K562 (cell line): ENCODE data around the gene ZCCHC24. TPM values are rescaled to one million over a fixed set of nuclear protein-coding genes. Genes with fewer than 3 reads are reported as not detected.

Experiments
- ATAC-seq: fragments of 200-7000 bp; cut with Tn5 transposase; 3 replicates; pipeline ENCODE4 v1.9.1; 2020; ENCODE audit warnings: moderate library complexity
- BruUV-seq: library from RNA; stranded (reverse); fragments of 400-500 nt; replicated peaks from 2 replicates; lab custom pipeline; 2021; lab: Mats Ljungman, UMichigan
- CTCF ChIA-PET: fragments of 300-600 bp; formaldehyde crosslinking; extraction: SDS; loops from one replicate; lab custom pipeline; 2021; ENCODE audit warnings: low intra/inter-chr PET ratio; lab: Yijun Ruan, JAX
- POLR2A ChIA-PET: fragments of 300-600, 350-650 bp; sonication (Branson Sonifier 250); formaldehyde crosslinking; extraction: SDS; loops from one replicate; lab custom pipeline; 2021; ENCODE audit warnings: antibody characterized with exemption, inconsistent platforms; lab: Yijun Ruan, JAX
- DNase-seq, 4 experiments: peaks; one replicate each; pipeline versions ENCODE4 v3.0.0 to v3.0.0-alpha.2; 2011 to 2018; ENCODE audit warnings: low spot score in 3 of 4, mixed read lengths in 3 of 4; ENCODE audit errors: extremely low read depth in 1 of 4
- FAIRE-seq: peaks from 2 replicates; lab custom pipeline; 2011; peaks lifted over from hg19 to GRCh38; lab: Jason Lieb, UNC
- H2AFZ ChIP-seq: 2 replicates; pipeline ENCODE4 v1.6.0; 2011; ENCODE audit warnings: low read depth, low read length, control low read depth, inconsistent platforms
- H3K27ac ChIP-seq: fragments of 200-600 bp; 3 replicates; pipeline ENCODE4 v1.8.0; 2011; ENCODE audit warnings: low read depth, mild to moderate bottlenecking, control low read depth, inconsistent platforms, low read length, moderate library complexity, mixed read lengths; ENCODE audit errors: extremely low read depth
- H3K27me3 ChIP-seq, 2 experiments: fragments of 300-600 bp in 1 of 2; 2 replicates in 1 of 2; 3 replicates in 1 of 2; pipeline versions ENCODE4 v1.6.0 to v1.8.0; 2011; ENCODE audit warnings: inconsistent platforms in 2 of 2, low read length in 2 of 2, mild to moderate bottlenecking in 1 of 2, mixed read lengths in 1 of 2, moderate library complexity in 1 of 2; ENCODE audit not compliant: control insufficient read depth in 2 of 2, insufficient read depth in 2 of 2
- H3K36me3 ChIP-seq: fragments of 300-600 bp; 3 replicates; pipeline ENCODE4 v1.8.0; 2011; ENCODE audit warnings: mild to moderate bottlenecking, low read length, inconsistent platforms; ENCODE audit not compliant: control insufficient read depth, insufficient read depth
- H3K4me1 ChIP-seq, 2 experiments: fragments of 200-600 bp in 1 of 2; replicated peaks in 1 of 2; 2 replicates in 1 of 2; 3 replicates in 1 of 2; pipeline versions ENCODE4 v1.5.1 to v1.8.0; 2011; ENCODE audit warnings: inconsistent platforms in 2 of 2, low read length in 2 of 2, mild to moderate bottlenecking in 1 of 2, mixed read lengths in 1 of 2, moderate library complexity in 1 of 2; ENCODE audit not compliant: control insufficient read depth in 2 of 2, insufficient read depth in 2 of 2
- H3K4me2 ChIP-seq: 2 replicates; pipeline ENCODE4 v1.6.1; 2011; ENCODE audit warnings: low read length, control low read depth, inconsistent platforms, mixed read lengths; ENCODE audit not compliant: insufficient read depth
- H3K4me3 ChIP-seq: fragments of 200-600 bp; sonication (generic), shearing (Covaris generic); 2 replicates; pipeline ENCODE4 v1.5.1; 2016; ENCODE audit warnings: control low read depth, inconsistent platforms
- H3K79me2 ChIP-seq: fragments of 200-600 bp; 3 replicates; pipeline ENCODE4 v1.8.0; 2011; ENCODE audit warnings: low read length, inconsistent platforms; ENCODE audit not compliant: control insufficient read depth, insufficient read depth
- H3K9ac ChIP-seq, 2 experiments: 2 replicates each; pipeline versions ENCODE4 v1.6.0 to v1.6.1; 2011; ENCODE audit warnings: low read depth in 2 of 2, low read length in 2 of 2, control low read depth in 1 of 2, inconsistent platforms in 1 of 2, mild to moderate bottlenecking in 1 of 2, mixed read lengths in 1 of 2; ENCODE audit not compliant: insufficient read depth in 1 of 2
- H3K9me1 ChIP-seq: one replicate; pipeline ENCODE4 v1.6.0; 2011; ENCODE audit warnings: inconsistent platforms, mild to moderate bottlenecking, low read length, moderate library complexity; ENCODE audit not compliant: control insufficient read depth, insufficient read depth
- H3K9me3 ChIP-seq: replicated peaks from 2 replicates; pipeline ENCODE4 v1.5.1; 2011; ENCODE audit warnings: low read depth, low read length, inconsistent platforms; ENCODE audit not compliant: control insufficient read depth, insufficient read depth
- H4K20me1 ChIP-seq: replicated peaks from 2 replicates; pipeline ENCODE4 v1.6.1; 2011; ENCODE audit warnings: low read length, inconsistent platforms, mixed read lengths; ENCODE audit not compliant: control insufficient read depth, insufficient read depth
- ASH1L ChIP-seq: fragments of 450-650 bp; IDR thresholded peaks from 2 replicates; pipeline ENCODE4 v1.6.1; 2018; ENCODE audit warnings: borderline replicate concordance, mild to moderate bottlenecking, low read depth; ENCODE audit not compliant: partially characterized antibody
- C11orf30 ChIP-seq: fragments of 450-650 bp; IDR thresholded peaks from 2 replicates; pipeline ENCODE4 v1.6.1; 2016; ENCODE audit warnings: low read depth, mild to moderate bottlenecking
- CC2D1A ChIP-seq: fragments of 450-650 bp; IDR thresholded peaks from 2 replicates; pipeline ENCODE4 v1.6.1; 2017; ENCODE audit warnings: mild to moderate bottlenecking
- FOXK2 ChIP-seq, 2 experiments: fragments of 450-650 bp; IDR thresholded peaks in 1 of 2; conservative IDR thresholded peaks in 1 of 2; 2 replicates each; pipeline ENCODE4 v1.6.1; 2016; ENCODE audit warnings: low read depth in 2 of 2, mild to moderate bottlenecking in 1 of 2
- MAFF ChIP-seq: IDR thresholded peaks from 2 replicates; pipeline ENCODE4 v1.6.1; 2012; ENCODE audit warnings: low read length, improper control_type of control experiment
- MAFG ChIP-seq: fragments of 450-650 bp; conservative IDR thresholded peaks from 2 replicates; pipeline ENCODE4 v1.6.1; 2016; ENCODE audit warnings: missing genetic modification characterization, missing compliant biosample characterization
- NFYB ChIP-seq: IDR thresholded peaks from 2 replicates; pipeline ENCODE4 v1.6.1; 2011; ENCODE audit warnings: mild to moderate bottlenecking, moderate library complexity; ENCODE audit not compliant: insufficient read length; ENCODE audit errors: extremely low read depth
- RBM25 ChIP-seq: fragments of 200-400 bp; formaldehyde crosslinking; IDR thresholded peaks from 2 replicates; pipeline ENCODE4 v1.6.1; 2018; ENCODE audit warnings: low read length, low read depth, moderate library complexity; ENCODE audit not compliant: severe bottlenecking
- SP1 ChIP-seq: sonication (generic); formaldehyde crosslinking; IDR thresholded peaks from 2 replicates; pipeline ENCODE4 v1.8.1; 2022; ENCODE audit warnings: mild to moderate bottlenecking, missing genetic modification reagents
- SRF ChIP-seq, 2 experiments: fragments of 250-450, 450-650 bp in 1 of 2; sonication (Bioruptor Pico) in 1 of 2; sonication (generic) in 1 of 2; formaldehyde crosslinking; IDR thresholded peaks; 2 replicates each; pipeline versions ENCODE4 v1.5.0 to v1.5.1; 2020 to 2022; ENCODE audit warnings: mild to moderate bottlenecking in 1 of 2, missing genetic modification reagents in 1 of 2
- TBP ChIP-seq: optimal IDR thresholded peaks from 2 replicates; pipeline ENCODE3; 2011; ENCODE audit warnings: low read depth, low read length, improper control_type of control experiment
- ZNF316 ChIP-seq: fragments of 450-650 bp; IDR thresholded peaks from 2 replicates; pipeline ENCODE4 v1.6.1; 2016
- WGBS: fragments of 100-300 bp; shearing (Covaris generic); methylation state at CpG from one replicate; pipeline ENCODE4 v1.1.6; 2016; ENCODE audit warnings: low coverage, mixed read lengths; ENCODE audit not compliant: insufficient coverage; ENCODE audit errors: missing lambda C conversion rate; 5-methylcytosine and 5-hydroxymethylcytosine counted together
- in situ Hi-C: fragments of 300-500 bp; cut with MboI; formaldehyde crosslinking; loops from 4 replicates; pipeline ENCODE4 v1.15.0; 2018; ENCODE audit warnings: inconsistent platforms, mixed read lengths
- intact Hi-C: fragments of 100-400 bp; cut with micrococcal nuclease; formaldehyde crosslinking; loops from 2 replicates; pipeline ENCODE4 v1.14.2; 2022
- polyA plus RNA-seq, 8 experiments: library from polyadenylated mRNA; depleted of rRNA in 4 of 8; stranded (reverse) in 5 of 8; unstranded in 3 of 8; fragments of >200 nt; fragmentation: Nextera tagmentation in 2 of 8; fragmentation: Illumina TruSeq in 1 of 8; extraction: Ambion mirVana in 2 of 8; extraction: Trizol in 1 of 8; gene quantifications; 2 replicates each; pipeline versions ENCODE4 v1.2.1 to v1.2.3, GENCODE V29; 2011 to 2014; ENCODE audit warnings: inconsistent platforms in 1 of 8, missing spikeins in 1 of 8
- total RNA-seq, 7 experiments: library from RNA; depleted of rRNA in 6 of 7; stranded (reverse); fragments of >200 nt in 6 of 7; fragmentation: Illumina TruSeq in 2 of 7; extraction: Trizol in 2 of 7; gene quantifications; 2 replicates each; pipeline versions ENCODE4 v1.2.1 to v1.2.3, GENCODE V29; 2011 to 2021; ENCODE audit warnings: low replicate concordance in 1 of 7
- TF ChIP-seq, protein P1 (sequence below): fragments of 450-650 bp; IDR thresholded peaks from 2 replicates; pipeline ENCODE4 v1.6.1; 2016; ENCODE audit warnings: mild to moderate bottlenecking
- TF ChIP-seq, protein P2 (sequence below), 2 experiments: fragments of 450-650 bp in 1 of 2; sonication (generic) in 1 of 2; formaldehyde crosslinking; conservative IDR thresholded peaks; 2 replicates each; pipeline versions ENCODE4 v1.4.0 to v1.8.1; 2020 to 2022; ENCODE audit warnings: mild to moderate bottlenecking in 1 of 2, missing genetic modification reagents in 1 of 2

Gene ZCCHC24
- total and polyA plus RNA-seq, 9 of the 15 experiments (the other 6 are each of a cell fraction or from before 2014, with no cell fraction given): 0.84 to 11.0 (median 4.6) TPM

DNA sequence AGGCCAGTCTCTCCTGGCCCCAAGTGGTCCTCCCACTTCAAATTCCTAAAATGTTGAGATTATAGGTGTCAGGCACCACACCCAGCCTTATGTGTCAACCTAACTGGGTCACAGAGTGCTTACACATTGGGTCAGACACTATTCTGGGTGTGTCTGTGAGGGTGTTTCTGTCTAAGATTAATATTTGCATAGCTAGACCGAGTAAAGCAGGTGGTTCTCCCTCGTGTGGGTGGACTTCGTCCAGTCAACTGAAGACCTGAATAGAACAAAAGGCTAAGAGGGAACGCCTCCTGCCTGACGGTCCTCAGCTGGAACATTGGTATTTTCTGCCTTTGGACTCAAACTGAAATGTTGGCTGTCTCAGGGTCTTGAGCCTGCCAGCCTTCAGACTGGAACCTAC is 86.6 kb downstream of the ZCCHC24 start (continued):
- no peak for TF ChIP-seq TBP

DNA sequence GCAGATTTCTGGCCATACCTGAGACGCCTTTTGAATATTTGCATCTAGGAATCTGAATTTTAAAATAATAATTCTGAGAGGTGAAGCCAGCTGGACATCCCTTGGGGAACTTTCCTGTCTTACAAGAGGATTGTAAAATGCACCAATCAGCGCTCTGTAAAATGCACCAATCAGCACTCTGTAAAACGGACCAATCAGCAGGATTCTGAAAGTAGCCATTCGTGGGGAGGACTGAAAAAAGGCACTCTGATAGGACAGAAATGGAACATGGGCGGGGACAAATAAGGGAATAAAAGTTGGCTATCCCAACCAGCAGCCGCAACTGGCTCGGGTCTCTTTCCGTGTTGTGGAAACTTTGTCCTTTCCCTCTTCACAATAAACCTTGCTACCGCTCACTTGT is 88.2 kb downstream of the ZCCHC24 start:
- ATAC-seq: no peak; the same call in 2 of the 3 replicates
- peak in 1 of 4 experiments; percentile 34 for DNase-seq
- intact Hi-C loops: no loop called here
- Histone ChIP-seq H3K9ac (no peak overlapping the region), H4K20me1 (no peaks in the 10 kb centered on the region; the same call in 1 of the 2 replicates), H3K9me1 (peaks cover under 1% of the 10 kb centered on the region), H3K4me1 (no peaks in the 10 kb centered on the region; a peak in 1 of 5 replicates), H3K4me2 (no peak overlapping the region), H3K4me3 (no peak overlapping the region), H3K9me3 (no peaks in the 10 kb centered on the region), H3K36me3 (peaks cover 38% of the 10 kb centered on the region), H3K27ac (no peak overlapping the region), H3K27me3 (no peaks in the 10 kb centered on the region), H2AFZ (no peak overlapping the region), H3K79me2 (peaks cover 2% of the 10 kb centered on the region; the same call in 1 of the 3 replicates)
- BruUV-seq: no TSS peak
- POLR2A ChIA-PET: interaction anchor here (0.7 to 1.2 kb wide), 6 partner anchors 8 to 731 kb away, joined by 3 to 5 read pairs (median 3); no protein-coding TSS in a partner anchor
- no peak for FAIRE-seq
- CTCF ChIA-PET: interaction anchor here (0.5 kb wide), 1 partner anchor 856 kb away, joined by 3 read pairs; no protein-coding TSS in a partner anchor
- in situ Hi-C loops: no loop called here
- 78% methylated on average over 9 of the region's 9 CpGs for WGBS
- TF ChIP-seq FOXK2 (conservative IDR thresholded peaks at IDR 0.05 in 1 of 2, IDR thresholded peaks at IDR 0.05 in 1 of 2; ENCODE audit: low read depth in 2 of 2): no peak
- peak; percentile 47 for TF ChIP-seq NFYB
- TF ChIP-seq, protein P1, sequence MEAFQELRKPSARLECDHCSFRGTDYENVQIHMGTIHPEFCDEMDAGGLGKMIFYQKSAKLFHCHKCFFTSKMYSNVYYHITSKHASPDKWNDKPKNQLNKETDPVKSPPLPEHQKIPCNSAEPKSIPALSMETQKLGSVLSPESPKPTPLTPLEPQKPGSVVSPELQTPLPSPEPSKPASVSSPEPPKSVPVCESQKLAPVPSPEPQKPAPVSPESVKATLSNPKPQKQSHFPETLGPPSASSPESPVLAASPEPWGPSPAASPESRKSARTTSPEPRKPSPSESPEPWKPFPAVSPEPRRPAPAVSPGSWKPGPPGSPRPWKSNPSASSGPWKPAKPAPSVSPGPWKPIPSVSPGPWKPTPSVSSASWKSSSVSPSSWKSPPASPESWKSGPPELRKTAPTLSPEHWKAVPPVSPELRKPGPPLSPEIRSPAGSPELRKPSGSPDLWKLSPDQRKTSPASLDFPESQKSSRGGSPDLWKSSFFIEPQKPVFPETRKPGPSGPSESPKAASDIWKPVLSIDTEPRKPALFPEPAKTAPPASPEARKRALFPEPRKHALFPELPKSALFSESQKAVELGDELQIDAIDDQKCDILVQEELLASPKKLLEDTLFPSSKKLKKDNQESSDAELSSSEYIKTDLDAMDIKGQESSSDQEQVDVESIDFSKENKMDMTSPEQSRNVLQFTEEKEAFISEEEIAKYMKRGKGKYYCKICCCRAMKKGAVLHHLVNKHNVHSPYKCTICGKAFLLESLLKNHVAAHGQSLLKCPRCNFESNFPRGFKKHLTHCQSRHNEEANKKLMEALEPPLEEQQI: 0 out of 2 replicates have a peak, but pooled peaks have one; percentile 31
- TF ChIP-seq SP1 (CRISPR knock-in tag): no peak
- 0 out of 4 replicates have a peak, but pooled peaks of 1 of the 2 experiments have one; percentile 22 for TF ChIP-seq SRF (CRISPR knock-in tag; IDR thresholded peaks at IDR 0.05)
- TF ChIP-seq CC2D1A: peak; percentile 58; the same call in 1 of the 2 replicates
- TF ChIP-seq RBM25: no peak
- peak; percentile 87 for TF ChIP-seq ZNF316
- peak; percentile 21; the same call in 1 of the 2 replicates for TF ChIP-seq MAFG (tag)
- TF ChIP-seq ASH1L: peak; percentile 27
- peak; percentile 69 for TF ChIP-seq C11orf30
- peak; percentile 10; the same call in 1 of the 2 replicates for TF ChIP-seq MAFF
- TF ChIP-seq, protein P2, sequence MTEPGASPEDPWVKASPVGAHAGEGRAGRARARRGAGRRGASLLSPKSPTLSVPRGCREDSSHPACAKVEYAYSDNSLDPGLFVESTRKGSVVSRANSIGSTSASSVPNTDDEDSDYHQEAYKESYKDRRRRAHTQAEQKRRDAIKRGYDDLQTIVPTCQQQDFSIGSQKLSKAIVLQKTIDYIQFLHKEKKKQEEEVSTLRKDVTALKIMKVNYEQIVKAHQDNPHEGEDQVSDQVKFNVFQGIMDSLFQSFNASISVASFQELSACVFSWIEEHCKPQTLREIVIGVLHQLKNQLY (CRISPR knock-in tag; conservative IDR thresholded peaks at IDR 0.05): no peak
- TF ChIP-seq, all 486 proteins: peak for 9
